ENCODE results near the gene AGPAT4.

- TF ChIP-seq POLR2A (IDR thresholded peaks at IDR 0.05; ENCODE audit: low read length) (no peak), HDAC2 (IDR thresholded peaks at IDR 0.05) (no peak), ESRRA (IDR thresholded peaks at IDR 0.05; ENCODE audit: borderline replicate concordance, low read length) (no peak), POLR2AphosphoS2 (conservative IDR thresholded peaks at IDR 0.05; ENCODE audit: low read length) (no peak), MAX (IDR thresholded peaks at IDR 0.05) (no peak), CEBPB (IDR thresholded peaks at IDR 0.05) (no peak), CBX8 (IDR thresholded peaks at IDR 0.05) (no peak), SMC3 (IDR thresholded peaks at IDR 0.05) (no peak), RAD21 (conservative IDR thresholded peaks at IDR 0.05 in 1 of 2, IDR thresholded peaks at IDR 0.05 in 1 of 2) (no peak), CTCF (IDR thresholded peaks at IDR 0.05) (no peak)
Measured at GRCh38 chr6:161091972-161092701, 181.7 kb downstream of the AGPAT4 start.

All from A549 (cell line).